OCI-LY1 (cell line): ENCODE data around the gene INPP5A.

Source experiments
- EZH2 ChIP-seq: fragments of 200-600 bp; sonication (generic), shearing (Covaris generic); IDR thresholded peaks from 2 replicates; pipeline ENCODE4 v1.8.0; 2017; ENCODE audit warnings: borderline replicate concordance, mixed run types, mild to moderate bottlenecking, antibody characterized with exemption, low read length, moderate library complexity, mixed read lengths
- TF ChIP-seq, protein P1 (sequence below): fragments of 200-600 bp; sonication (generic), shearing (Covaris generic); IDR thresholded peaks from 2 replicates; pipeline ENCODE4 v1.5.1; 2017; ENCODE audit warnings: mild to moderate bottlenecking, antibody characterized with exemption, low read length, moderate library complexity, mixed read lengths

DNA sequence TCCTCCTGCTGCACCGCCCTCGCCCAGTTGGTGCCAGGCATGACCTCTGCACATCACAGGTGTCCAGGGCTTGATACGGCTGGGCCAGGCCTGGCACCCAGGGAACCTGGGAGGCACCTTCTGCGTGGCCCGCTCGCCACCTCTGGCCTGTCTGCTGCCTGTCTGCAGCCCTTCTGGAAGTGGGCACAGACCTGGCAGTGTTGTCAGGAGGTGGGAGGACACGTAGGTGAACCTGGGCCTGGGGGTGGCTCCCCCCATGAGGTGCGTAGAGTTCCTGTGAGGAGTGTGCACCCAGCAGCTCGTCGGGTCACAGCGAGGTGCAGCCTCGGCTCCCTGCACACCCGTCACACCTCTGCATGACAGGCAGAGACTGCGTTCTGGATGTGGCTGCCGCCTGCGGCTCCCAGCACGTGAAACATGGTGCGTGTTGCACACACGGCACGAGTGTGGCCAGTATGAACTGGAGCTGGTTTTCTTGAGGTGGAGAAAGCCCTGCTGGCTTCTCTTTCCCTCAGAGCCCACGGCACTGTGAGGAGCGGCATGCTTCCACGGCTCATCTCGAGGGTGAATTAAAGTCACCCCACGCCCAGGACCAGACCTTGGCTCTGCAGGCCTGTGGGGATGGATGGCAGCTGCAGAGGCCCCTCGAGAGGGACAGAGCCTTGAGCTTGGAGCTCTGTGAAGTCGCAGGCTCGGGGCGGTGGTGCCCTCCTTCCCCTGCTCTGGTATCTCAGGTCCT lies 24.8 kb downstream of the INPP5A start:
- TF ChIP-seq, protein P1, sequence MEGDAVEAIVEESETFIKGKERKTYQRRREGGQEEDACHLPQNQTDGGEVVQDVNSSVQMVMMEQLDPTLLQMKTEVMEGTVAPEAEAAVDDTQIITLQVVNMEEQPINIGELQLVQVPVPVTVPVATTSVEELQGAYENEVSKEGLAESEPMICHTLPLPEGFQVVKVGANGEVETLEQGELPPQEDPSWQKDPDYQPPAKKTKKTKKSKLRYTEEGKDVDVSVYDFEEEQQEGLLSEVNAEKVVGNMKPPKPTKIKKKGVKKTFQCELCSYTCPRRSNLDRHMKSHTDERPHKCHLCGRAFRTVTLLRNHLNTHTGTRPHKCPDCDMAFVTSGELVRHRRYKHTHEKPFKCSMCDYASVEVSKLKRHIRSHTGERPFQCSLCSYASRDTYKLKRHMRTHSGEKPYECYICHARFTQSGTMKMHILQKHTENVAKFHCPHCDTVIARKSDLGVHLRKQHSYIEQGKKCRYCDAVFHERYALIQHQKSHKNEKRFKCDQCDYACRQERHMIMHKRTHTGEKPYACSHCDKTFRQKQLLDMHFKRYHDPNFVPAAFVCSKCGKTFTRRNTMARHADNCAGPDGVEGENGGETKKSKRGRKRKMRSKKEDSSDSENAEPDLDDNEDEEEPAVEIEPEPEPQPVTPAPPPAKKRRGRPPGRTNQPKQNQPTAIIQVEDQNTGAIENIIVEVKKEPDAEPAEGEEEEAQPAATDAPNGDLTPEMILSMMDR = no peak
- no peak for TF ChIP-seq EZH2
